HG02970 (cell line): ENCODE data around the gene KLHL22.
"Not testable (repeated sequence)": the region's sequence is repeated elsewhere in the genome, so short reads cannot be mapped to it uniquely, and the experiment has no call there.

Experiments
- ATAC-seq: cut with Tn5 transposase; IDR thresholded peaks from one replicate; pipeline ENCODE4 v1.9.1; 2021; ENCODE audit warnings: mild to moderate bottlenecking, moderate library complexity, moderate number of reproducible peaks; ENCODE audit not compliant: unreplicated experiment, low FRiP score

The KLHL22 gene

DNA sequence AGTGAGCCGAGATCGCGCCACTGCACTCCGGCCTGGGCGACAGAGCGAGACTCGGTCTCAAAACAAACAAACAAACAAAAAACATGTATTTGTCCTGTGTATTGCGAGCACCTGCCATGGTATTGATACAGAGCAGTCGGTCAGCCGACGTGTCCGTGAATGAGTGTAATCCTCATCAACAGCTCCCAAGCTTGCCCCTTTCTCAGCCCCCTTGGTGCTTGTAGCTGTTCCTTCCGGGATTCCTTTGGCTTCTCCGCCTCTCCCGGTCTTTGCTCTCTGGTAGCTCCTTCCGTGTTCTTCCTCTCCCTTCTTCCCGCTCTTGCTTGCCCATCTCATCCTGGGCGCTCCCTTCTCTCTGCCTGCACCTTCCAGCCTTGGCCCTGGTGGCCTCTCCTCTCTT lies 90.7 kb downstream of the KLHL22 start:
- ATAC-seq, result no peak

- no peak for ATAC-seq
Observed at GRCh38 chr22:20403779-20404140, 91.8 kb downstream of the KLHL22 start.

- ATAC-seq, result no peak
Observed at GRCh38 chr22:20402960-20403778, 92.4 kb downstream of the KLHL22 start.

DNA sequence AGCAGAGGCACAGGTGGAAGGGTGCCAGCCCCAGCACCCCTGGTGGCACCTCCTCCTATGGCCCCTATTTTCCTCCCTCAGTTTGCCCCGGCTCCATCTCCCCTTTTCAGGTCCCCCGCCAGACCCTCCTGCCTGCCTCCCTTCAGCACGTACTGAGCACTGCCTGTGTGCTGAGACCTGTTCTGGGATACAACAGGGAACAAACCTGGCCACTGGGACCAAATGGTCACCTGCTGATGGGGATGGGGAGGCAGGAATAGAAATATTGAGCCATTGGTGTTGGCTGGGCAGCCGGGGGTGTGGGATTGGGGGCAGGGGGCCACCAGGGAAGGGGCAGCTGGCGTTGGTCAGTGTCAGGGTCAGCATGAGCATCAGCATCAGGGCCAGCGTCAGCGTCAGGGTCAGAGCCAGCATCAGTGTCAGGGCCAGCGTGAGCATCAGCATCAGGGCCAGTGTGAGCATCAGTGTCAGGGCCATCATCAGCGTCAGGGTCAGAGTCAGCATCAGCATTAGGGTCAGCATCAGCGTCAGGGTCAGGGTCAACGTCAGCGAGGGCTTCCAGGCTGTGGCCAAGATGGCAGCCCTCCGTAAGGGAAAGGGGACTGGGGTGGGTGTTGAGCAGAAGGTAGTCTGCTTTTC lies 94.1 kb downstream of the KLHL22 start:
- no peak for ATAC-seq

DNA sequence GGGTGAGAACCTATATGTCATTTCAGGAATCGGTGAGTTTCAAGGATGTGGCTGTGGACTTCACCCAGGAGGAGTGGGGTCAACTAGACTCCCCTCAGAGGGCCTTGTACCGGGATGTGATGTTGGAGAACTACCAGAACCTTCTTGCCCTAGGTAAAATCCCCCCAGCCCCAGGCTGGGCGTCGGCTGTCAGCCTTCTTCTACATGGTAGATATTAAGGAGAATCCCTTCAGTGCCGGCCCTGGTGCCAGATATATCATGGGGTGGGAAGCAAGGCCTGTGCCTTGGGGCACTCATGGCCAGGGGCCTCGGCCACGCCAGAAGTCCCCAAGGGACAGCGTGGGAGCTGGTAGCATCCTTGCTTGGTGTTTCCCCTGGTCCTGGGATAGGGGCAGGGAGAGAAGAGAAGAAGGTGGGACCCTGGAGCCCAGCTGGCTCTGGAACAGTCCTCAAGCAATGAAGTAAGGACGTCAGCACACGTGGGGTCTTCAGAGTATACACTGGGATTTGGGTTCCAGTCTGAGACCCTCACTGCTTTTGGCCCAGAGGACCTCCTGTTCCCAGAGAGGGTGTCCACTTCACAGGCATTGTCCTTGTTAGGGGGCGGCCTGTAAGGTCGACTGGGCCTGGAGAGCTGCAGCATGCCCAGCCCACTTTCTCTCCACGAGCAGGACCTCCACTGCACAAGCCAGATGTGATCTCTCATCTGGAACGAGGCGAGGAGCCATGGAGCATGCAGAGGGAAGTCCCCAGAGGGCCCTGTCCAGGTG lies 94.8 kb downstream of the KLHL22 start:
- no peak for ATAC-seq

- no peak for ATAC-seq
Observed at GRCh38 chr22:20399866-20400605, 95.6 kb downstream of the KLHL22 start.

DNA sequence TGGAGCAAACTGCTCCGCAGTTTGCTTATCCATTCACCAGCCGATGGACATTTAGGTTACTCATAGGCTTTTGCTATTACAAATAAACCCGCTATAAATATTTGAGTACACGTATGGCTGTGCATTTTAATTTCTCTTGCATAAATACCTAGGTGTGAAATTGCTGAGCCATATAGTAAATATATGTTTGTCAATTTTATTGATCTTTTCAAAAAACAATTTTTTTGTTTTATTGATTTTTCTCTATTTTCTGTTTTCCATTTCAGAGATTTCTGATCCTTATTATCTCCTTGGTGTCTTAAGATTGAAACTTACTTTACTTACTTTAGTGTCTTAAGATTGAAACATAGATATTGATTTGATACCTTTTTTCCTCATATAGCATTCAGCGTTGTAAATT lies 97.2 kb downstream of the KLHL22 start:
- no peak for ATAC-seq

DNA sequence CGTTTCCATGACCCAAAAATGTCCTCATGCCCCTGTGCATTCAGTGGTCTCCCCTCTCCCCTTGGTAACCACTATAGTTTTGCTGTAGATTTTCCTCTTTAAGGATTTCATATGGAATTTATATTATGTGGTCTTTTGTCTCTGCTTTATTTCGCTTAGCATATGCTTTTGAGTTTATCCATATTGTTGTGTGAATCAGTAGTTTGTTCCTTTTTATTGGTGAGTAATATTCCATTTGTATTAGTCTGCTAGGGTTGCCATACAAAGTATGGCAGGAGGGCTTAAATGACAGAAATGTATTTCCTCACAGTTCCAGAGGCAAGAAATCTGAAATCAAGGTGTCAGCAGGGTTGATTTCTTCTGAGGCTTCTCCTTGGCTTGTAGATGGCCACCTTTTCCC lies 98.1 kb downstream of the KLHL22 start:
- no peak for ATAC-seq

GRCh38 chr22:20396639-20397038 lies 99.0 kb downstream of the KLHL22 start:
- no peak for ATAC-seq

DNA sequence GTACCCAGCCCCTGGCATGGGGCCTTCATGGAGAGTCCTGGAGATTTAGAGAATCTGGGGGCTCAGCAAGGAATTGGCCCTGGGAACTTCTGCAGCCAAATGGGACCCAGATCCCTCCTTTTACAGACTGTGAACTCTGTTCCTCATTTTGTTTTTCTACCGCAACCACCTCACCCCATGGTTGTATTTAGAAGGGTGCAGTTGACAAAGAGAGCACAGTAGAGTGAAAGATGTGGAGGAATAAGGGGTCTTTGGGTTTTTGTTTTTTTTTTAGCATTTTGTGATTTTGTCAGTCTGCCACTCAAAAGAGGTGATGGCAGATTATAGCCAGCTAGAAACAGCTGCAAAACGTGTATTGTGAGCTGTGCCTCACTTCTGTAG lies 99.7 kb downstream of the KLHL22 start:
- no peak for ATAC-seq

GRCh38 chr22:20395181-20395906 lies 100.3 kb downstream of the KLHL22 start:
- no peak for ATAC-seq

GRCh38 chr22:20393705-20394476 lies 101.7 kb downstream of the KLHL22 start, which contains the start of gene ZNF74:
Gene ZNF74, plus strand, starts transcription at chr22:20394151. Its CDS starts 478 bp downstream, at chr22:20394629.
- ATAC-seq, result peak; percentile 63

DNA sequence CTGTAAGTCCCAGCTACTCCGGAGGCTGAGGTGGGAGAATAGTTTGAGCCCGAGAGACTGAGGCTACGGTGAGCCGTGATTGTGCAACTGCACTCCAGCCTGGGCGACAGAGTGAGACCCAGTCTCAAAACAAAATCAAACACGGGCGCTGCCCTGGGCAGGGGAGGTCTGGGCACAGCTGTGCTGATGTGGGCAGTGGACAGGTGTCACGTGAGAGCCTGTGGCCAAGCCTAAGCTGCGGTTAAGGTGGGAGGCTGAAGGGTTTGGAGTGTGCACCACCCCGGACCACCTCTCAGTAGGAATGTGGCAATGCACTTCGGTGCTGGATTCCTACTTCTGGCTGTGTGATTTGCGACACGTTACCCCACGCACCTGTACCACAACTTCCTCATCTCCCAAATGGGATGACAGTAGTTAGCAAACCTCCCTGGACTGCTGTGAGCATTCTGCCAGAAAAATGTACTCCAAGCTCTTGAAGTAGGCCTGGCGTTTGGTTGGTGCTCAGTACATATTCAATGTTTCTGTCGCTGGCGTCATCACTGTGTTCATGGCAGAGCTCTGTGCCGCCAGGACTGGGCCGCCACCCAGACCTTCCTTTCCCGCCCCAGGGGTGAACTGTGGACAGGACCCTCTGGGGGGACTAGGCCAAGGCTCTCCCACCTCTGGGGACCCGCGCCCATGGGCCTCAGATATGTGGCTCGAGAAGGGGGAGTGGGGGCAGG lies 102.5 kb downstream of the KLHL22 start:
- no peak for ATAC-seq

GRCh38 chr22:20392365-20392881 lies 103.2 kb downstream of the KLHL22 start:
- not testable (repeated sequence) for ATAC-seq
